ENCODE results near the gene POLD1. TPM values are rescaled to one million over a fixed set of nuclear protein-coding genes. Genes with fewer than 3 reads are reported as not detected.

Gene POLD1
- total and polyA plus RNA-seq, 10 donors = 26.5 to 66.6 (median 34.2) TPM

DNA sequence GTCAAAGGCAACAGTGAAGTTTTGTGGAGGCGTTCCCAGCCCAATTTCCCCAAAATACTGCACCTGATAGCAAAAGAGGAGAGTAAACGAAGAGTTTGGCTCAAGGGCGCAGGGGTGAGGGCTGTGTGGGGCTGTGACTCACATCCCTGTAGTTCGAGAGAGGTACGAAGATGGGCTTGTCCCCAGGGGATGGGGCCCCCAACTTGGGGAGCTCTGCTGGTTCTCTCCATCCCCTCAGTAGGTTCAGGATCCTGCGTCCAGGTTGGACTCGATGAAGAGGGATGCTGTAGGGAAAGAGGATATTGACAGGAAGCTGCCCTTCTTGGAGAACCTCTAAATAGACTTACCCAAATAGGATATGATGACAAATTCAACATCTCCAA, 22.1 kb upstream of the POLD1 start:
- H3K4me1 ChIP-seq = peaks cover 0 to 71% (median 23%) of the 10 kb centered on the region in 6 donors
- DNase-seq = no peak
- H3K4me3 ChIP-seq = no peak overlapping the region
- no peak overlapping the region for H3K27ac ChIP-seq
- 83 to 91% (median 90%) methylated on average over 7 of the region's 7 CpGs for WGBS, 5 donors
- H3K27me3 ChIP-seq (replicated peaks in 1 of 7) = no peaks in the 10 kb centered on the region
- TF ChIP-seq CTCF (IDR thresholded peaks at IDR 0.05 in 8 of 11, conservative IDR thresholded peaks at IDR 0.05 in 3 of 11) (no peak), POLR2A (IDR thresholded peaks at IDR 0.05) (no peak), POLR2AphosphoS5 (IDR thresholded peaks at IDR 0.05) (no peak)
- no peaks in the 10 kb centered on the region for H3K36me3 ChIP-seq
- no peaks in the 10 kb centered on the region for H3K9me3 ChIP-seq
- intact Hi-C loops (cut with DNase I; ENCODE audit: low total_unique reads) = loop anchor here (10.0 kb wide), 1 partner anchor 53 kb away; the partner anchor contains the start of gene SPIB

- TF ChIP-seq CTCF (IDR thresholded peaks at IDR 0.05 in 8 of 11, conservative IDR thresholded peaks at IDR 0.05 in 3 of 11) = no peak
- TF ChIP-seq POLR2AphosphoS5 (IDR thresholded peaks at IDR 0.05) = no peak
- no peak for TF ChIP-seq POLR2A (IDR thresholded peaks at IDR 0.05)
- Histone ChIP-seq H3K36me3 (no peaks in the 10 kb centered on the region), H3K4me1 (peaks cover 0 to 71% (median 19%) of the 10 kb centered on the region in 6 donors), H3K27me3 (replicated peaks in 1 of 7) (no peaks in the 10 kb centered on the region), H3K4me3 (no peak overlapping the region), H3K27ac (no peak overlapping the region), H3K9me3 (no peaks in the 10 kb centered on the region)
- intact Hi-C loops (cut with DNase I; ENCODE audit: low total_unique reads) = loop anchor here (10.0 kb wide), 1 partner anchor 52 kb away; the partner anchor contains the start of gene SPIB
- 60 to 81% (median 72%) methylated on average over 11 of the region's 11 CpGs for WGBS, 5 donors
- no peak for DNase-seq
Observed at GRCh38 chr19:50362656-50363424, 21.3 kb upstream of the POLD1 start.

GRCh38 chr19:50365434-50366306, 18.5 kb upstream of the POLD1 start, which contains the start of gene NAPSA:
NAPSA (minus strand) TSS chr19:50365639; CDS start chr19:50365621, 18 bp downstream.
- WGBS, 5 donors = 69 to 79% (median 75%) methylated on average over 11 of the region's 11 CpGs
- intact Hi-C loops (cut with DNase I; ENCODE audit: low total_unique reads) = loop anchor here (5.0 to 10.0 kb wide), 2 partner anchors 49 to 97 kb away; partner anchors contain the start of gene SPIB
- Histone ChIP-seq H3K27me3 (replicated peaks in 1 of 7) (no peaks in the 10 kb centered on the region), H3K27ac (peak within 1 kb of the TSS in 3 of 8 donors; percentile 34 to 55 (median 38)), H3K9me3 (no peaks in the 10 kb centered on the region), H3K4me3 (no peak within 1 kb of the TSS), H3K4me1 (peaks cover 5 to 65% (median 27%) of the 10 kb centered on the region in 6 donors), H3K36me3 (no peaks in the 10 kb centered on the region)
- DNase-seq = peak; percentile 76
- TF ChIP-seq CTCF (IDR thresholded peaks at IDR 0.05 in 8 of 11, conservative IDR thresholded peaks at IDR 0.05 in 3 of 11) (no peak), POLR2AphosphoS5 (IDR thresholded peaks at IDR 0.05) (no peak), POLR2A (IDR thresholded peaks at IDR 0.05) (no peak)
